B cell (primary cell): ENCODE results near the gene RASA4B. TPM values are rescaled to one million over a fixed set of nuclear protein-coding genes. Genes with fewer than 3 reads are reported as not detected.
"Not testable (repeated sequence)": the region's sequence is repeated elsewhere in the genome, so short reads cannot be mapped to it uniquely, and the experiment has no call there.

ENCODE experiments used
- ATAC-seq: fragments of 200-7000 bp; cut with Tn5 transposase; one replicate; pipeline ENCODE4 v1.10.0; 2021; ENCODE audit warnings: low read depth, mild to moderate bottlenecking, moderate number of reproducible peaks, moderate library complexity
- CTCF ChIA-PET: fragments of 350-600 bp; sonication (Branson Sonifier 250); formaldehyde crosslinking; loops from one replicate; lab custom pipeline; 2021; ENCODE audit warnings: antibody characterized with exemption, inconsistent platforms; lab: Charles Lee
- POLR2A ChIA-PET: fragments of 350-600 bp; sonication (Branson Sonifier 250); formaldehyde crosslinking; loops from one replicate; lab custom pipeline; 2021; ENCODE audit warnings: antibody characterized with exemption; lab: Charles Lee
- DNase-seq: peaks from one replicate; pipeline ENCODE4 v3.0.0; 2013
- H2AFZ ChIP-seq: 2 replicates; pipeline ENCODE4 v1.6.1; 2012; ENCODE audit warnings: mild to moderate bottlenecking, low read depth, low read length; ENCODE audit not compliant: insufficient read depth, poor library complexity, severe bottlenecking
- H3K27ac ChIP-seq, 2 donors: 1 replicate in 1 of 2; 2 replicates in 1 of 2; pipeline ENCODE4 v1.5.1; 2012 to 2013; ENCODE audit warnings: low read length in 2 of 2, mild to moderate bottlenecking in 2 of 2, moderate library complexity in 1 of 2
- H3K27me3 ChIP-seq, 4 experiments: fragments of 200-600 bp in 1 of 4; sonication (generic) in 1 of 4; replicated peaks in 1 of 4; 1 replicate in 2 of 4; 2 replicates in 2 of 4; pipeline versions ENCODE4 v1.6.1 to v1.7.0; 2013 to 2016; ENCODE audit warnings: low read length in 3 of 4, mild to moderate bottlenecking in 2 of 4, mixed read lengths in 1 of 4, moderate library complexity in 1 of 4; ENCODE audit not compliant: insufficient read depth in 4 of 4, control insufficient read depth in 3 of 4; ENCODE audit errors: control extremely low read depth in 1 of 4
- H3K36me3 ChIP-seq, 2 experiments: replicated peaks in 1 of 2; 1 replicate in 1 of 2; 2 replicates in 1 of 2; pipeline versions ENCODE4 v1.6.1 to v1.7.1; 2013; ENCODE audit warnings: low read length in 1 of 2; ENCODE audit not compliant: insufficient read depth in 2 of 2, control insufficient read depth in 1 of 2; ENCODE audit errors: control extremely low read depth in 1 of 2, extremely low read depth in 1 of 2
- H3K4me1 ChIP-seq, 2 donors: fragments of 200-600 bp in 1 of 2; sonication (generic) in 1 of 2; 1 replicate in 1 of 2; 2 replicates in 1 of 2; pipeline versions ENCODE4 v1.5.1 to v1.6.1; 2013 to 2017; ENCODE audit warnings: low read length in 2 of 2; ENCODE audit not compliant: control insufficient read depth in 2 of 2, insufficient read depth in 2 of 2
- H3K4me2 ChIP-seq: replicated peaks from 2 replicates; pipeline ENCODE3; 2012; ENCODE audit warnings: mild to moderate bottlenecking, low read depth, low read length; ENCODE audit not compliant: poor library complexity, severe bottlenecking
- H3K4me3 ChIP-seq, 5 experiments: fragments of 200-600 bp in 1 of 5; sonication (generic) in 1 of 5; 1 replicate in 3 of 5; 2 replicates in 2 of 5; pipeline versions ENCODE4 v1.5.1 to v1.7.0; 2011 to 2016; ENCODE audit warnings: low read length in 4 of 5, mild to moderate bottlenecking in 4 of 5, low read depth in 2 of 5, control low read depth in 1 of 5, moderate library complexity in 1 of 5; ENCODE audit not compliant: insufficient read depth in 1 of 5; ENCODE audit errors: control extremely low read depth in 1 of 5, extremely low read depth in 1 of 5
- H3K79me2 ChIP-seq: fragments of 200-600 bp; sonication (generic); one replicate; pipeline ENCODE4 v1.6.0; 2016; ENCODE audit warnings: low read length; ENCODE audit not compliant: control insufficient read depth, insufficient read depth
- H3K9ac ChIP-seq: fragments of 200-600 bp; sonication (generic); 2 replicates; pipeline ENCODE4 v1.6.1; 2017; ENCODE audit warnings: mild to moderate bottlenecking, low read length, moderate library complexity
- H3K9me3 ChIP-seq, 3 donors: one replicate each; pipeline versions ENCODE4 v1.6.1 to v1.7.1; 2013; ENCODE audit warnings: low read length in 2 of 3; ENCODE audit not compliant: control insufficient read depth in 2 of 3, insufficient read depth in 1 of 3; ENCODE audit errors: control extremely low read depth in 1 of 3
- H4K20me1 ChIP-seq: 2 replicates; pipeline ENCODE4 v1.6.0; 2012; ENCODE audit warnings: mild to moderate bottlenecking, low read length; ENCODE audit not compliant: insufficient read depth, control insufficient read depth, poor library complexity, severe bottlenecking
- H3K27ac Mint-ChIP-seq: one replicate; pipeline ENCODE4 v1.8.0; 2021; ENCODE audit warnings: mixed read lengths
- H3K27me3 Mint-ChIP-seq: one replicate; pipeline ENCODE4 v1.8.0; 2021; ENCODE audit warnings: mixed read lengths
- H3K4me1 Mint-ChIP-seq: one replicate; pipeline ENCODE4 v1.8.0; 2021; ENCODE audit warnings: mixed read lengths
- H3K4me3 Mint-ChIP-seq: one replicate; pipeline ENCODE4 v1.8.0; 2021; ENCODE audit warnings: mixed read lengths
- H3K9me3 Mint-ChIP-seq: one replicate; pipeline ENCODE4 v1.8.0; 2022; ENCODE audit warnings: mixed read lengths; ENCODE audit not compliant: insufficient read depth
- WGBS: methylation state at CpG from one replicate; pipeline ENCODE4 v1.1.5; 2013; ENCODE audit warnings: missing lambda C conversion rate; ENCODE audit not compliant: insufficient coverage; 5-methylcytosine and 5-hydroxymethylcytosine counted together
- intact Hi-C: fragments of 100-400 bp; cut with micrococcal nuclease; formaldehyde crosslinking; loops from one replicate; pipeline ENCODE4 v1.10.0; 2022
- polyA plus RNA-seq: library from polyadenylated mRNA; depleted of rRNA; stranded (reverse); fragments of >200 nt; gene quantifications from 2 replicates; pipeline ENCODE4 v1.2.3, GENCODE V29; 2012
- total RNA-seq, 2 donors: library from RNA; stranded (reverse); fragments of 120-200 nt in 1 of 2; gene quantifications; 1 replicate in 1 of 2; 2 replicates in 1 of 2; pipeline versions ENCODE4 v1.2.3 to v1.2.4, GENCODE V29; 2013 to 2022

RASA4B gene
- total and polyA plus RNA-seq, 2 donors (not counting 1 experiment from before 2014, with no cell fraction given) = 15.6 to 26.4 TPM

- H3K27me3 ChIP-seq, intact Hi-C loops, H3K4me2 ChIP-seq, ATAC-seq, DNase-seq, H3K9me3 Mint-ChIP-seq, H3K4me3 ChIP-seq, H3K79me2 ChIP-seq, H2AFZ ChIP-seq, H3K27me3 Mint-ChIP-seq, H3K9ac ChIP-seq, H3K4me1 ChIP-seq, H3K36me3 ChIP-seq, H3K4me3 Mint-ChIP-seq, H3K4me1 Mint-ChIP-seq, CTCF ChIA-PET, H3K9me3 ChIP-seq, H4K20me1 ChIP-seq, H3K27ac Mint-ChIP-seq, H3K27ac ChIP-seq: not testable (repeated sequence)
- WGBS = no CpG with 5 or more reads among the region's 1 CpG
- POLR2A ChIA-PET = interaction anchor here (0.6 kb wide), 1 partner anchor 735 kb away, joined by 5 read pairs; no protein-coding TSS in a partner anchor
Measured at GRCh38 chr7:102544372-102544771, 26.8 kb upstream of the RASA4B start.

- POLR2A ChIA-PET, DNase-seq, H3K4me1 Mint-ChIP-seq, H3K27ac ChIP-seq, H3K36me3 ChIP-seq, H3K27me3 ChIP-seq, H3K4me3 Mint-ChIP-seq, H3K9me3 Mint-ChIP-seq, H3K4me2 ChIP-seq, CTCF ChIA-PET, H3K27ac Mint-ChIP-seq, H3K4me1 ChIP-seq, intact Hi-C loops, H3K79me2 ChIP-seq, H2AFZ ChIP-seq, H4K20me1 ChIP-seq, H3K9me3 ChIP-seq, H3K9ac ChIP-seq, ATAC-seq, H3K27me3 Mint-ChIP-seq, H3K4me3 ChIP-seq: not testable (repeated sequence)
- no CpG with 5 or more reads among the region's 8 CpGs for WGBS
Measured at GRCh38 chr7:102543596-102543995, 26.0 kb upstream of the RASA4B start, which contains the start of gene UPK3BL2. TSS of gene UPK3BL2 (minus strand) at chr7:102543696. CDS start at chr7:102543636, 60 bp downstream.

- no CpG with 5 or more reads among the region's 11 CpGs for WGBS
Measured at GRCh38 chr7:102542771-102543170, 25.2 kb upstream of the RASA4B start.

GRCh38 chr7:102542083-102542482 is 24.5 kb upstream of the RASA4B start:
- H3K36me3 ChIP-seq, H3K79me2 ChIP-seq, DNase-seq, H2AFZ ChIP-seq, H4K20me1 ChIP-seq, ATAC-seq, H3K9me3 ChIP-seq, POLR2A ChIA-PET, H3K27me3 ChIP-seq, CTCF ChIA-PET, H3K4me3 ChIP-seq, H3K9ac ChIP-seq, H3K27ac ChIP-seq, H3K4me1 Mint-ChIP-seq, intact Hi-C loops, H3K27me3 Mint-ChIP-seq, H3K9me3 Mint-ChIP-seq, H3K27ac Mint-ChIP-seq, H3K4me2 ChIP-seq, H3K4me3 Mint-ChIP-seq, H3K4me1 ChIP-seq: not testable (repeated sequence)
- no CpG with 5 or more reads among the region's 8 CpGs for WGBS

More at GRCh38 chr7:102542771-102543170, 25.2 kb upstream of the RASA4B start:
- H3K4me3 ChIP-seq, H3K4me3 Mint-ChIP-seq, H3K27me3 ChIP-seq, H3K27ac Mint-ChIP-seq, H3K9me3 ChIP-seq, DNase-seq, H3K4me1 Mint-ChIP-seq, H3K79me2 ChIP-seq, ATAC-seq, H2AFZ ChIP-seq, H3K4me1 ChIP-seq, H3K9me3 Mint-ChIP-seq, POLR2A ChIA-PET, H3K36me3 ChIP-seq, H3K27ac ChIP-seq, CTCF ChIA-PET, H4K20me1 ChIP-seq, H3K27me3 Mint-ChIP-seq, H3K4me2 ChIP-seq, H3K9ac ChIP-seq, intact Hi-C loops: not testable (repeated sequence)
